Measurements from ENCODE around the gene SLC18A2. TPM values are rescaled to one million over a fixed set of nuclear protein-coding genes. Genes with fewer than 3 reads are reported as not detected.

The SLC18A2 gene
- total RNA-seq, 4 donors from 2014 or later: 0.60 to 1.7 (median 0.93) TPM; not detected in 1

DNA sequence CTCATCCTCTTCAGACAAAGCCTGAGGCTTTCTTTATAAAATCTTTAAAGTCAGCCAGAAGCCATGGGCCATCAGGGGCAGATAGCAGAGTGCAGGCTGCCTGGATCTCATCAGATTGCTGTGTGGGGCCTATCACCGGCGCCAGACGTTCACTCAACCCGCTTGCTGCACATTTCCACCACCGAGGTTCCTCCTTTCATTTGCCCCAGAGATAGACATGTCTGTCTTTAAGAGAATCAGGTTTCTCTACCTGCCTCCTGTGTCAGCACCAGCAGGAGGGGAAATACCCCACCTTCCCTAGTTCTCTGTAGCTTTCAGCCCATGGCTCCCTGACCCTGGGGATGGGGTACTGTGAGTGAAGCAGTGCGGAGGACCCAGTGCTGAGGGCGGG, 22.0 kb downstream of the SLC18A2 start:
- TF ChIP-seq, protein P1, sequence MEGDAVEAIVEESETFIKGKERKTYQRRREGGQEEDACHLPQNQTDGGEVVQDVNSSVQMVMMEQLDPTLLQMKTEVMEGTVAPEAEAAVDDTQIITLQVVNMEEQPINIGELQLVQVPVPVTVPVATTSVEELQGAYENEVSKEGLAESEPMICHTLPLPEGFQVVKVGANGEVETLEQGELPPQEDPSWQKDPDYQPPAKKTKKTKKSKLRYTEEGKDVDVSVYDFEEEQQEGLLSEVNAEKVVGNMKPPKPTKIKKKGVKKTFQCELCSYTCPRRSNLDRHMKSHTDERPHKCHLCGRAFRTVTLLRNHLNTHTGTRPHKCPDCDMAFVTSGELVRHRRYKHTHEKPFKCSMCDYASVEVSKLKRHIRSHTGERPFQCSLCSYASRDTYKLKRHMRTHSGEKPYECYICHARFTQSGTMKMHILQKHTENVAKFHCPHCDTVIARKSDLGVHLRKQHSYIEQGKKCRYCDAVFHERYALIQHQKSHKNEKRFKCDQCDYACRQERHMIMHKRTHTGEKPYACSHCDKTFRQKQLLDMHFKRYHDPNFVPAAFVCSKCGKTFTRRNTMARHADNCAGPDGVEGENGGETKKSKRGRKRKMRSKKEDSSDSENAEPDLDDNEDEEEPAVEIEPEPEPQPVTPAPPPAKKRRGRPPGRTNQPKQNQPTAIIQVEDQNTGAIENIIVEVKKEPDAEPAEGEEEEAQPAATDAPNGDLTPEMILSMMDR (IDR thresholded peaks at IDR 0.05): no peak
- DNase-seq (ENCODE audit: low spot score): no peak
- ATAC-seq (ENCODE audit: low FRiP score): no peak

DNA sequence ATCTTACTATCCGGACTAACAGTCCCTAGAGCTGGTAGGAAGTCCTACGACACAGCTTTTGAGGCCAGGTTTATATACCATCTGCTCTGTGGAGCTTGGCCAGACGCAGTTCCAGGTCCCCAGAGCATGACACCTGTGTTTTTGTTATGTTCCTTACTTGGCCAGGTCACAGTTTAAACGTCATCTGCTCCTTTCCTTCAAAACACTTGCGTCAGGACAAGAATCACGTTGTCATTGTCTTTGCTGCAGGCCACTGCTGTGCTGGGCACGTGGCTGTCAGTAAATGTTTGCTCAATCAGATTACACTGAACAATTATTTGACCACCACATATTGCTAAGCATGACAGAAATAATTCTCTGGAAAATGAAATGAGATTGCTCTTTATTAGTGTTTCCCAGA, 23.9 kb downstream of the SLC18A2 start:
- no peak for DNase-seq (ENCODE audit: low spot score)
- TF ChIP-seq, protein P1 (IDR thresholded peaks at IDR 0.05): no peak
- ATAC-seq (ENCODE audit: low FRiP score): no peak

DNA sequence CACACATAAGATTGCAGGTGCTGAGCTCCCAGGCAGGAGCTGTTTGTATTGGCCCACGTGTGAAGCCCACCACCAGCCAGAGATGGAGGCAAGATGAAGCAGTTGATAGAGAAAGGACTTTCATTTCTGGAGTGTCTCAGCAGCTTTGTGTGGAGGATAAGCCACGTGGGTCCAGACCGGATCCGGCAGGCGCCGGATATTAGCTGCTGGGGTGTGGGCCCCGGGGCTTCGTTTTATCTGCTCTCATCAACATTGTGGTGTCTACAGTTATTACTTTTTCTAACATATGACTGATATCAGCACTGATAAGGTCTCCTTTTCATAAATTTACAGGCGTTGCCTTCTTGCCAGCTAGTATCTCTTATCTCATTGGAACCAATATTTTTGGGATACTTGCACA, 25.5 kb downstream of the SLC18A2 start:
- DNase-seq (ENCODE audit: low spot score) (no peak), ATAC-seq (ENCODE audit: low FRiP score) (no peak)
- TF ChIP-seq, protein P1 (IDR thresholded peaks at IDR 0.05): no peak

DNA sequence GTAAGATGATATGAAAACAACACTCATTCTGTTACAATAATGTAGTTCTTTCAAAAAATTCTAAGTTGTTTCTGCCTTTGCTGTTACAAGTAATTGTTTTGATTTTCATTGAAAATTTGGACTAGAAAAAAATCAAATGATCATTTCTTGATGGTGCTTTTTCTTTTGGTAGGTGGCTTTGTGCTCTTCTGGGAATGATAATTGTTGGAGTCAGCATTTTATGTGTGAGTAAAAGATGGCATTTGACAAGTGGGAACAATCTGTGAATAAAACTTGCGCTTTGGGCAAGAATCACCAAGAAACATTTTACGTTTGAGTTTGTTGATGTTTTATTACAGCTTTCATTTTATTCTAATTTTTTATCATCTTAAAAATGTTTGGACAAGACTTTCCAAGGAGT, 25.9 kb downstream of the SLC18A2 start:
- ATAC-seq (ENCODE audit: low FRiP score) (no peak), DNase-seq (ENCODE audit: low spot score) (no peak)
- TF ChIP-seq, protein P1 (IDR thresholded peaks at IDR 0.05): no peak

DNA sequence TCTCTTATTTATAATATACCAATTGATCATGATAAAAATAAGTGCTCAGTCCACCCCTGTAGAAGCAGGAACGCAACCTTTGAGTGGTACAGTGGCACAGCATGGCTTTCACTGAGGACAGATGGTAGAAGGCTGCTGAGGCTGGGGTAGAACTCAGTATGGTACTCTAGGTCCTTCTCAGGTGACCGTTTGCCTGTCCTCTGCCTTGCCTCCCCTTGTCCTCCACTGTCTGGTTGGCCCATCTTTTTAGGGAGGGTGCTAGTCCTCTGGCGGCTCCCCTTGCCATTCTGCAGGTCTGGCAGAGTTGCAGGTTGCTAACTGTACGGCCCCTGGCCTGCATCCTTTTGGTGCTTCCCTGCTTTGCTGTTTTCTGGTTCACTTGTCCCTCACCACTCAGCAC, 27.3 kb downstream of the SLC18A2 start:
- no peak for DNase-seq (ENCODE audit: low spot score)
- TF ChIP-seq, protein P1 (IDR thresholded peaks at IDR 0.05): no peak
- ATAC-seq (ENCODE audit: low FRiP score): no peak

DNA sequence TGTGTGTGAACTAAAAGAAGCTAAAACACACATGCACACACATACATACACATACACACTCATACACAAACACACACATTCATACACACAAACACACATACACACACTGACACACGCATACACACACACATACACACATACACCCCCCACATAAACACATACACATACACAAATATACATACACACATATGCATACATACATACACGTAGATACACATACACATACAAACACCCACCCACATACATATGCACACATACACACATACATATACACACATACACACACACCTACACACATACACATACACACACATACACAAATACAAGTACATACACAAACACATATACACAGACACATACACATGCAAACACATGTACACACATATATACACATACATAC, 28.0 kb downstream of the SLC18A2 start:
- ATAC-seq (ENCODE audit: low FRiP score): no peak
- TF ChIP-seq, protein P1 (IDR thresholded peaks at IDR 0.05): no peak
- DNase-seq (ENCODE audit: low spot score): no peak

DNA sequence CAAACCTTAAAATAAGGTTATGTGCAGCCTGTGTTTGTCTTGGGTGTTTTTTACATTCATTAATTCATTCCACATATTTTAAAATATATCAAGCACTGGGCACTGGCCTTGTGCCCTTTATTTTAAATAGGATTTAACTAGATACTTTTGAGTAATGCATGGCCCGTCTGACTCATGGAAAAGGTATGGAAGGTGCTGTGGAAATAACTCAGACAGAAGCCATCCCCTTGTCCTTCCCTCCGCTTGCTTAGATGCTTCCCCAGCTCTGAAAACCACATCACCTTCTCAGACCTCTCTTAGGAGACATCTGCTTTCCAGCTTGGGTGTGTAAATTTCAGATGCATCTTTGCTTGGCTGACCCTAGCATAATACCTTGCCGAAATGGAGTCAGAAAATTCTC, 30.5 kb downstream of the SLC18A2 start:
- no peak for DNase-seq (ENCODE audit: low spot score)
- no peak for ATAC-seq (ENCODE audit: low FRiP score)
- TF ChIP-seq, protein P1 (IDR thresholded peaks at IDR 0.05): no peak

Data from omental fat pad (tissue), 4 donors.